Urinary bladder (tissue), 4 donors: ENCODE measurements around the gene KCNIP1. TPM values are rescaled to one million over a fixed set of nuclear protein-coding genes. Genes with fewer than 3 reads are reported as not detected.
"Not testable (repeated sequence)": the region's sequence is repeated elsewhere in the genome, so short reads cannot be mapped to it uniquely, and the experiment has no call there.

ENCODE experiments used
- DNase-seq: peaks from one replicate; pipeline ENCODE4 v3.0.0-alpha.2; 2015; ENCODE audit errors: extremely low spot score
- H3K27ac ChIP-seq: one replicate; pipeline ENCODE4 v1.5.1; 2013; ENCODE audit warnings: low read depth, mild to moderate bottlenecking, moderate library complexity
- H3K36me3 ChIP-seq: one replicate; pipeline ENCODE4 v1.6.1; 2013; ENCODE audit warnings: mild to moderate bottlenecking, moderate library complexity; ENCODE audit not compliant: insufficient read depth
- H3K4me1 ChIP-seq: one replicate; pipeline ENCODE4 v1.6.1; 2013; ENCODE audit warnings: mild to moderate bottlenecking, moderate library complexity; ENCODE audit not compliant: insufficient read depth
- H3K4me3 ChIP-seq: one replicate; pipeline ENCODE4 v1.5.1; 2013; ENCODE audit warnings: low read depth, low read length
- WGBS: extraction: QIAGEN DNeasy Blood & Tissue Kit; methylation state at CpG from one replicate; pipeline ENCODE4 v1.1.7; 2013; 5-methylcytosine and 5-hydroxymethylcytosine counted together
- polyA plus RNA-seq: library from polyadenylated mRNA; stranded (reverse); fragments of 200-250 nt; gene quantifications from one replicate; pipeline ENCODE4 v1.2.3, GENCODE V29; 2013
- total RNA-seq: library from RNA; depleted of rRNA; stranded (reverse); fragments of >200 nt; gene quantifications from one replicate; pipeline ENCODE4 v1.2.3, GENCODE V29; 2014
- donor health status: healthy with polysubstance abuse.
- donor health status: healthy.

Gene KCNIP1
- total and polyA plus RNA-seq, 2 donors: 0.22 to 3.0 TPM

- Histone ChIP-seq H3K4me1 (no peaks in the 10 kb centered on the region), H3K36me3 (no peaks in the 10 kb centered on the region), H3K4me3 (no peak overlapping the region), H3K27ac (no peak overlapping the region)
- DNase-seq: no peak
- WGBS: 89% methylated on average over 1 of the region's 1 CpG
Observed at GRCh38 chr5:170541146-170541769, 37.4 kb downstream of the KCNIP1 start.

DNA sequence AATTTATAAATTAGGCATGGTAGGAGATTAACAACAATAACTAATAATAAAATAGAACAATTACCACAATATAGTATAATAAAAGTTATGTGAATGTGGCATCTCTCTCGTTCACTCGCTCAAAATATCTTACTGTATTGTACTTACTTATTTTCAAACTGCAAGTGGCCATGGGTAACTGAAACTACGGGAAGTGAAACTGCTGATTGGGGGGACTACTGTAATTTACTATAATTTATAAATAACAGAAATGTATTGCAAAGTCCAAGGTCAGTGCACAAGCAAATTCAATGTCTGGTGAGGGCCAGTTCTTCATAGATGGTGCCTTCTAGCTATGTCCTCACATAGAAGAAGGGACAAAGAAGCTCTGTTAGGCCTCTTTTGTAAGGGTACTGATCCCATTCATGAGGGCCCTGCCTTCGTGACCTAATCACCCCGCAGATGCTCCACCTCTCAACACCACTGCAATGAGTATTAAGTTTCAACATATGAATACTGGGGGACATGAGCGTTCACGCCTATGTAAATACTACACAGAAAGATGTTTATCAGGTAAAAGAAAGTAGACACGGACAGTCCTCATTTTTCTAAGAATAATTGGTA, 39.0 kb downstream of the KCNIP1 start:
- H3K4me1 ChIP-seq: no peaks in the 10 kb centered on the region
- H3K4me3 ChIP-seq: no peak overlapping the region
- H3K27ac ChIP-seq: no peak overlapping the region
- WGBS: 81% methylated on average over 8 of the region's 8 CpGs
- no peaks in the 10 kb centered on the region for H3K36me3 ChIP-seq
- DNase-seq: no peak

DNA sequence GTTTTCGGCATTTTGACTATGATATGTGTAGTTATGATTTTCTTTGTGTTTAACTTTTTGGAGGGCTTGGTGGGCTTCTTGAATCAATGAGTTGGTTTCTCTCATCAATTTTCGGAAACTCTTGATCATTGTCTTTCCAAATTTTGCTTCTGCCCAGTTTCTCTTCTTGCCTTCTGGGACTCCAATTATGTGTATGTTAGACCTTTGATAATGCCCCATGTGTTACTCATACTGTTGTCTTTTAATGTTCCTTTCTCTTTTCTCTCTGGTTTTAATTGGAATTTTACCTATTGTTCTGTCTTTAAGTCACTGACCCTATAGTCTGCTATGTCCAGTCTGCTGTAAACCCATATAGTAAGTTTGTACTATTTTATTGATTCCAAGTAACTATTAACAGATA, 41.5 kb downstream of the KCNIP1 start:
- Histone ChIP-seq H3K4me3 (no peak overlapping the region), H3K36me3 (no peaks in the 10 kb centered on the region), H3K27ac (no peak overlapping the region), H3K4me1 (no peaks in the 10 kb centered on the region)
- no peak for DNase-seq
- WGBS: 95% methylated on average over 2 of the region's 2 CpGs

GRCh38 chr5:170545811-170546210, 42.0 kb downstream of the KCNIP1 start:
- WGBS: 34% methylated on average over 1 of the region's 1 CpG
- DNase-seq: no peak
- Histone ChIP-seq H3K36me3 (no peaks in the 10 kb centered on the region), H3K27ac (no peak overlapping the region), H3K4me3 (no peak overlapping the region), H3K4me1 (no peaks in the 10 kb centered on the region)

- 63% methylated on average over 4 of the region's 4 CpGs for WGBS
- DNase-seq: no peak
- Histone ChIP-seq H3K4me3 (no peak overlapping the region), H3K36me3 (no peaks in the 10 kb centered on the region), H3K4me1 (no peaks in the 10 kb centered on the region), H3K27ac (no peak overlapping the region)
Observed at GRCh38 chr5:170546282-170546681, 42.5 kb downstream of the KCNIP1 start.

GRCh38 chr5:170550382-170550781, 46.6 kb downstream of the KCNIP1 start:
- not testable (repeated sequence) for H3K36me3 ChIP-seq, H3K4me1 ChIP-seq, DNase-seq, H3K4me3 ChIP-seq, H3K27ac ChIP-seq
- 88% methylated on average over 1 of the region's 1 CpG for WGBS

GRCh38 chr5:170551076-170551475, 47.3 kb downstream of the KCNIP1 start:
- DNase-seq: no peak
- Histone ChIP-seq H3K27ac (no peak overlapping the region), H3K4me1 (peaks cover 2% of the 10 kb centered on the region), H3K4me3 (no peak overlapping the region), H3K36me3 (no peaks in the 10 kb centered on the region)
- 69% methylated on average over 4 of the region's 4 CpGs for WGBS

GRCh38 chr5:170551622-170552021, 47.8 kb downstream of the KCNIP1 start:
- Histone ChIP-seq H3K4me3 (no peak overlapping the region), H3K27ac (no peak overlapping the region), H3K36me3 (no peaks in the 10 kb centered on the region), H3K4me1 (peaks cover 2% of the 10 kb centered on the region)
- 97% methylated on average over 7 of the region's 7 CpGs for WGBS
- DNase-seq: no peak

DNA sequence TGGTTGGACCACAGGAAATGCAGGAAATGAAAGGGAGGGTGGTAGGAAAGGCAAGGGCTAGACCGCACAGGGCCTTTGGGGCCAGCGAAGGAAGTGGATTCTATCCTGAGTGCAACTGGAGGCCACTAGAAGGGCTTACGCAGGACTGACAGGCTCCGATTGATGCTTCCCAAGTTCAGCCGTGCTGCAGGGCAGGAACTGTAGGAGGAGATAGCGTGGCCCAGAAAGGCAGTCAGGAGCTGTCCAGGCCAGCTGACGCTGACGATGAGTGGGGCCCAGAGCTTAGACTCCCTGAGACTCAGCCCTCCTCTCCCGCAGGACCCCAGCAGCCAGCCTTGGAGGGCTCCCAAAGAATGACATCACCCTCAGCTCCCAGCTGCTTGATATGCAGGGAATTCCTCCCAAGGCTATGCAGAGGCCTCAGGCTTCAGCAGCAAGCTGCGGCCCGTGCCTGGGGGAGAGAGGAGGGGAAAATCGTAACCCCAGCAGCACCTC, 48.8 kb downstream of the KCNIP1 start:
- peak; percentile 89 for DNase-seq
- WGBS: 4% methylated on average over 12 of the region's 12 CpGs

GRCh38 chr5:170553218-170553617, 49.4 kb downstream of the KCNIP1 start:
- H3K36me3 ChIP-seq: no peaks in the 10 kb centered on the region

More for the DNA sequence above, 48.8 kb downstream of the KCNIP1 start:
- peaks cover 2% of the 10 kb centered on the region for H3K4me1 ChIP-seq
- no peak overlapping the region for H3K4me3 ChIP-seq
- H3K27ac ChIP-seq: no peak overlapping the region
- no peaks in the 10 kb centered on the region for H3K36me3 ChIP-seq

GRCh38 chr5:170554521-170555267, 50.9 kb downstream of the KCNIP1 start:
- peaks cover 2% of the 10 kb centered on the region for H3K4me1 ChIP-seq
- WGBS: 25% methylated on average over 18 of the region's 18 CpGs
- DNase-seq: peak; percentile 51
- no peaks in the 10 kb centered on the region for H3K36me3 ChIP-seq
- no peak overlapping the region for H3K27ac ChIP-seq
- H3K4me3 ChIP-seq: no peak overlapping the region

More at GRCh38 chr5:170553218-170553617, 49.4 kb downstream of the KCNIP1 start:
- no peak for DNase-seq
- WGBS: 79% methylated on average over 4 of the region's 4 CpGs
- peaks cover 2% of the 10 kb centered on the region for H3K4me1 ChIP-seq
- H3K27ac ChIP-seq: no peak overlapping the region
- H3K4me3 ChIP-seq: no peak overlapping the region

DNA sequence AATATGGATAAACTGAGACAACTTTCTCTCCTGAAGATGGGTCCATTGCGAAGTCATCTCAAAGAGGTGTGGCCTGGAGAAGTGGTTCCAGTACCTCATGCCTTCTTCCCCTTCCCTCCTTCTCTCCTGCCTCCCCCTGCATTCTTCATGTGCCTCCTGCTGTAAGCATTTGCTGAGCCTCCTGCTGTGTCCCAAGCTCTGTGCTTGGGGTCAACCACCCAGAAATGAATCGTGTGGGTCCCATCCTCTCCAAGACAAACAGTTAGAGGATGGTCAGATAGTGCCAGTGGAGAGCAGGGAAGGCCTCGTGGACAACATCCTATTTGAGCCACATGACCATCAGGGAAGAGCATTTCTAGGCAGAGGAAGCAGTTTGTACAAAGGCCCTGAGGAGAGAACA, 53.5 kb downstream of the KCNIP1 start:
- Histone ChIP-seq H3K4me3 (no peak overlapping the region), H3K27ac (no peak overlapping the region), H3K4me1 (peaks cover 2% of the 10 kb centered on the region), H3K36me3 (no peaks in the 10 kb centered on the region)
- DNase-seq: no peak
- 87% methylated on average over 3 of the region's 3 CpGs for WGBS

DNA sequence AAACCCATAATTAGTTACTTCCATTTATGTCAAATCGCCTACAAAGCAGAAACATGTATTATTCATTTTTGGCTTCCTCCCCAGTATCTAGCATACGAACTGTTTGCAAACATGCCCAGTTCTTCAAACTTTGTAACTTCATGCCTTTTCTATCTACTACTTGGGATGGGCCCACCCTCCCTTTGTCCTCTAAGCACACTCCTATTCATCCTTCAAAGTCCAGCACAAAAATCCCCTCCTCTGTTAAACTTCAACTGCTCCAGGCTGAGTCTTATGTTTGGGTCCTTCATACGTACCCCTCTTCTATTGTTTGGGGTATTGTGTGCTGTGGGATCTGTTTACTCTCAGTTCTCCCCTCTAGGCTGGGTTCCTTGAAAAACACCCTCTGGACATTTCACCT, 55.5 kb downstream of the KCNIP1 start:
- no peak for DNase-seq
- H3K4me3 ChIP-seq: no peak overlapping the region
- no peak overlapping the region for H3K27ac ChIP-seq
- 70% methylated on average over 3 of the region's 3 CpGs for WGBS
- no peaks in the 10 kb centered on the region for H3K4me1 ChIP-seq
- no peaks in the 10 kb centered on the region for H3K36me3 ChIP-seq

DNA sequence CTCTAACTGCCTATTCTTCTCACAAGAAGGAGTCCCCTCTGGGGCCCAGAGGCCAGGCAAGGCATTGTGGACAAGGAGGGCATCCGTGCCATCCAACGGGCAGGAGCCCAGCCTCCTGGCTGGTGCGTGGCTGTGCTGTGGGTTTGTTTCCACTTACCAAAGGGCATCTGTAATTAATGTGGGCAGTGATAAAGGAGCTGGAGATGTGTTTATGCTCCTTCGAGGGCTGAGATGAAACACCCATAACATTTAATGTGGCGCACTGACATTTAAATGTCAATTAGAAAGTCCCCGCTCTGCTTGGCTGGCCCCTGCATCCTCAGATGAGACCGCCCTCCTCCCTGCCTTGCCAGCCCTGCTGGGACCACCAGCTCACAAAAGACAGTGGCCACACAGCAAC, 57.1 kb downstream of the KCNIP1 start:
- no peak overlapping the region for H3K27ac ChIP-seq
- H3K4me3 ChIP-seq: no peak overlapping the region
- no peaks in the 10 kb centered on the region for H3K36me3 ChIP-seq
- DNase-seq: no peak
- no peaks in the 10 kb centered on the region for H3K4me1 ChIP-seq
- 90% methylated on average over 7 of the region's 7 CpGs for WGBS
